Esophagus (tissue), 2 donors: ENCODE data around the gene KCNMA1. TPM values are rescaled to one million over a fixed set of nuclear protein-coding genes. Genes with fewer than 3 reads are reported as not detected.
"Not testable (repeated sequence)": the region's sequence is repeated elsewhere in the genome, so short reads cannot be mapped to it uniquely, and the experiment has no call there.

Source experiments
- H3K27ac ChIP-seq, 2 donors: one replicate each; pipeline ENCODE4 v1.5.1; 2013; ENCODE audit warnings: low read depth in 2 of 2, mild to moderate bottlenecking in 2 of 2, inconsistent platforms in 1 of 2, low read length in 1 of 2, moderate library complexity in 1 of 2
- H3K27me3 ChIP-seq, 2 donors: one replicate each; pipeline ENCODE4 v1.6.1; 2013; ENCODE audit warnings: low read length in 2 of 2, control low read depth in 1 of 2, mild to moderate bottlenecking in 1 of 2; ENCODE audit not compliant: insufficient read depth in 2 of 2, control insufficient read depth in 1 of 2
- H3K36me3 ChIP-seq, 2 donors: one replicate each; pipeline ENCODE4 v1.6.1; 2013; ENCODE audit warnings: low read length in 1 of 2; ENCODE audit not compliant: control insufficient read depth in 2 of 2, insufficient read depth in 2 of 2
- H3K4me1 ChIP-seq, 2 donors: one replicate each; pipeline ENCODE4 v1.6.1; 2013; ENCODE audit warnings: low read length in 1 of 2; ENCODE audit not compliant: control insufficient read depth in 2 of 2, insufficient read depth in 2 of 2
- H3K4me3 ChIP-seq, 2 donors: one replicate each; pipeline ENCODE4 v1.5.1; 2013; ENCODE audit warnings: low read length in 2 of 2, mild to moderate bottlenecking in 2 of 2, low read depth in 1 of 2, moderate library complexity in 1 of 2
- H3K9me3 ChIP-seq, 2 donors: one replicate each; pipeline ENCODE4 v1.6.1; 2013; ENCODE audit warnings: mild to moderate bottlenecking in 2 of 2, low read depth in 1 of 2, low read length in 1 of 2, moderate library complexity in 1 of 2; ENCODE audit not compliant: control insufficient read depth in 2 of 2, insufficient read depth in 1 of 2
- WGBS, 2 donors: extraction: QIAGEN DNeasy Blood & Tissue Kit; methylation state at CpG; one replicate each; pipeline ENCODE4 v1.1.7; 2013; 5-methylcytosine and 5-hydroxymethylcytosine counted together
- polyA plus RNA-seq, 2 donors: library from polyadenylated mRNA; stranded (reverse); fragments of 200-250 nt; gene quantifications; one replicate each; pipeline ENCODE4 v1.2.3, GENCODE V29; 2013
- donor health status: healthy with polysubstance abuse.
- donor health status: Bipolar disorder and iron deficiency.

Gene KCNMA1
- polyA plus RNA-seq, 2 donors, result 8.4 to 11.2 TPM

- H3K27ac ChIP-seq, result no peak overlapping the region
- H3K4me1 ChIP-seq, result peaks cover 7 to 10% of the 10 kb centered on the region in 2 donors
- H3K36me3 ChIP-seq, result no peaks in the 10 kb centered on the region
- no peak overlapping the region for H3K4me3 ChIP-seq
- no peaks in the 10 kb centered on the region for H3K27me3 ChIP-seq
- no peaks in the 10 kb centered on the region for H3K9me3 ChIP-seq
- 97 to 100% methylated on average over 2 of the region's 2 CpGs for WGBS, 2 donors
Observed at GRCh38 chr10:77527839-77528238, 109.8 kb downstream of the KCNMA1 start.

DNA sequence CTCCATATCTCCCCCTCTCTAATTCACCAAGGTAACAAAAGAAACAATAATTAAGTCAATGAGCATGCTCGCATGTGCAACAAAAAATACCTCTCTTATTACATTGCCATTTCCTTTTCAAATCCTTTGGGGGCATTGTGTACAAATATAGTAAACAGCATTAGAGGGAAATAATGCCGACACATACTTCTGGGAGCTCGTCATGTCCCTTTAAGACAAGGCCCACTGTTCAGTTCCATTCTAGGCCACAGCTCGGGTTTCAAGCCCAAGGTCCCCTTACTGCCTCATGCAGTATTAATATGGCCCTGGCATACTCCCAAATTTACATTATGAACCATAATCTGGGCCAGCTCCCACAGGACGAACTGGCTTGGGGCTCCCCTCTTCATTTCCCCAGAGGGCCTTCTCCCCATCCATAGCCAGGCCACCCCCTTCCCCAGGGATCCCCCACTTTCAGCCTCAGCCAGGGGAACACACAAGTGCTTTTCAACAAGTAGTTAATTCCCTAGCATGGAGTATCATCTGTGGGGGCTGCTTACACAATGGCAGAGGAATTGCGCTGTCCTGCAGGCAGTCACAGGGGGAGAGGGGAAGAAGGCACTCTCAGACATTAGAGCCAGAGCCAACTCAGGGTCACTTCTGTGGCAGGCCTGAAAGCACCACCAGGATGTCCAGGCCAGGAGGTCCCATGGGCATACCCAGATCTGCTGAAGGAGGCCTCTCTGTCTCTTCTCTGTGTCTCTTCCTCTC lies 110.6 kb downstream of the KCNMA1 start:
- Histone ChIP-seq H3K27me3 (no peaks in the 10 kb centered on the region), H3K4me1 (peaks cover 7 to 10% of the 10 kb centered on the region in 2 donors), H3K27ac (no peak overlapping the region), H3K9me3 (no peaks in the 10 kb centered on the region), H3K36me3 (no peaks in the 10 kb centered on the region), H3K4me3 (no peak overlapping the region)
- WGBS, 2 donors, result 63 to 67% methylated on average over 6 of the region's 6 CpGs

DNA sequence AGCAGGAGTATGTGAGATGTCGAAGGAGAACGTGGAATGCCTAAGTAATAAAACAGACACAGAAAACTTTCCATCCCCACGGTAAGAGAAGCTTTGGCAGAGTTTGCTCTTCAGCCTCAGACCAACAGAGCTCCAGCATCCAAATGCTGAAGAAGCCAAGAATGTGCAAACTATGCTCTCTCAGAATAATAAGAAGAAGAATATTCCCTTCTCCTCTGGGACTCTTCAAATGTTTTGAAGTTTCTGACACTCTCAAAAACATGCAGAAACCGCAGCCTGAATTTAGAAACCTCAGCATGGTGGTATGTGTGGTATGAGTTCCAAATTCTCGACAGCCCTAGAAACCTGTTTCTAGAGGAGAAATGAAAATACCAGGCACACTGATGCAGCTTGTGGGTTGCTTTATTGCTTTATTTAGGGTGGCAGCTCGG lies 113.3 kb downstream of the KCNMA1 start:
- H3K27ac ChIP-seq, result peak overlapping the region in 1 of 2 donors; percentile 13
- H3K4me3 ChIP-seq, result no peak overlapping the region
- WGBS, 2 donors, result 57 to 59% methylated on average over 6 of the region's 6 CpGs
- H3K4me1 ChIP-seq, result peaks cover 0 to 3% of the 10 kb centered on the region in 2 donors
- no peaks in the 10 kb centered on the region for H3K36me3 ChIP-seq
- no peaks in the 10 kb centered on the region for H3K27me3 ChIP-seq
- H3K9me3 ChIP-seq, result no peaks in the 10 kb centered on the region

- 83 to 85% methylated on average over 4 of the region's 4 CpGs for WGBS, 2 donors
- peaks cover 0 to 3% of the 10 kb centered on the region in 2 donors for H3K4me1 ChIP-seq
- no peak overlapping the region for H3K27ac ChIP-seq
Observed at GRCh38 chr10:77522268-77522809, 115.3 kb downstream of the KCNMA1 start.

GRCh38 chr10:77520995-77521394 lies 116.6 kb downstream of the KCNMA1 start:
- Histone ChIP-seq H3K27ac (no peak overlapping the region), H3K27me3 (no peaks in the 10 kb centered on the region), H3K9me3 (no peaks in the 10 kb centered on the region), H3K4me3 (no peak overlapping the region), H3K36me3 (no peaks in the 10 kb centered on the region), H3K4me1 (no peaks in the 10 kb centered on the region)
- 82 to 86% methylated on average over 2 of the region's 2 CpGs for WGBS, 2 donors

More at GRCh38 chr10:77522268-77522809, 115.3 kb downstream of the KCNMA1 start:
- H3K36me3 ChIP-seq, result no peaks in the 10 kb centered on the region
- H3K9me3 ChIP-seq, result no peaks in the 10 kb centered on the region
- H3K4me3 ChIP-seq, result no peak overlapping the region
- H3K27me3 ChIP-seq, result no peaks in the 10 kb centered on the region

- Histone ChIP-seq H3K27me3 (no peaks in the 10 kb centered on the region), H3K36me3 (no peaks in the 10 kb centered on the region), H3K4me1 (no peaks in the 10 kb centered on the region), H3K9me3 (no peaks in the 10 kb centered on the region), H3K27ac (no peak overlapping the region), H3K4me3 (no peak overlapping the region)
- 69 to 75% methylated on average over 1 of the region's 1 CpG for WGBS, 2 donors
Observed at GRCh38 chr10:77520290-77520689, 117.3 kb downstream of the KCNMA1 start.

DNA sequence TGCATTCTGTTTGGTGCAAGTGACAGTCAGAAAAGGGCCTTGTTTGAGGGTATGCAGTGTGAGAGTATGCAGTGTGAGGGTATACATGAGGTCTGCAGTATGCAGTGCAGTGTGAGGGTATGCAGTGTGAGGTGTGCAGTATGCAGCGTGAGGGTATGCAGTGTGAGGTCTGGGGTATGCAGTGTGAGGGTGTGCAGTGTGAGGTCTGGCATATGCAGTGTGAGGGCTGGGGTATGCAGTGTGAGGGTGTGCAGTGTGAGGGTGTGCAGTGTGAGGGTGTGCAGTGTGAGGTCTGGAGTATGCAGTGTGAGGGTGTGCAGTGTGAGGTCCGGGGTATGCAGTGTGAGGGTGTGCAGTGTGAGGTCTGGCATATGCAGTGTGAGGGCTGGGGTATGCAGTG lies 117.8 kb downstream of the KCNMA1 start:
- H3K27ac ChIP-seq, result not testable (repeated sequence)
- WGBS, 2 donors, result 83 to 85% methylated on average over 2 of the region's 2 CpGs

GRCh38 chr10:77518910-77519274 lies 118.7 kb downstream of the KCNMA1 start:
- Histone ChIP-seq H3K27ac (no peak overlapping the region), H3K4me3 (no peak overlapping the region), H3K4me1 (peaks cover 2 to 3% of the 10 kb centered on the region in 2 donors), H3K27me3 (no peaks in the 10 kb centered on the region), H3K9me3 (no peaks in the 10 kb centered on the region), H3K36me3 (no peaks in the 10 kb centered on the region)
- 89 to 91% methylated on average over 6 of the region's 6 CpGs for WGBS, 2 donors

More for the DNA sequence above, 117.8 kb downstream of the KCNMA1 start:
- H3K27me3 ChIP-seq, H3K9me3 ChIP-seq, H3K36me3 ChIP-seq, H3K4me1 ChIP-seq, H3K4me3 ChIP-seq: not testable (repeated sequence)

DNA sequence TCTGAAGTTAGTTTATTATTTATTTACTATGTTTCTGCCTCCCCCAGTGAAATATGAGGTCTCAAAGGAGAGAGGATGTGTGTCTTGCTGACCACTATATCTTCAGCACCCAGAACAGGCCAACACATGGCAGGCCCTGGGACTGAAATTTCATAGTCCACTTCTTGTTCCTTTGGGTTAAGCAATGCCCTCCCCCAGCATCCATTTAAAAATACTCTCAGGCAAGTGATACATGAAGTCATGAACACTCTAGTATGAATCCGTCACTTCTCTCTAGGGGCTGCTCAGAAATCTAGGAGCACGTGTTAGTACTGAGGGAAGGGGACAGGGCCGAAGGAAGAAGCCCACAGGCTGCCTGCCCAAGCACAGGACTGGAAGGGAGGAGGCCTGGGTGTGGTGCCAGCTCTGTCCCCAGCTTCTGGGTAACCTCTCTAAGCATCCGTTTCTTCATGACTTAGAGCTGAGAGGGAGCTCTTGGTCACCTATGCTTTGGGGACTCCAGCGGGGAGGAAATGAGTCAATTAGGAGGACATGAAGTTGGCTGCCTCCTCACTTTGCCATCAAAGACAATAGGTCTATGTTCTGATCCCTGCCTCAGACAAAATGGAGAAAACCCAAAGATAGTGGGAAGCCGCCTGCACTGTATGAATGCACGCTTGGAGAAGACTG lies 119.2 kb downstream of the KCNMA1 start:
- peaks cover 4 to 7% of the 10 kb centered on the region in 2 donors for H3K4me1 ChIP-seq
- no peaks in the 10 kb centered on the region for H3K9me3 ChIP-seq
- no peak overlapping the region for H3K4me3 ChIP-seq
- no peak overlapping the region for H3K27ac ChIP-seq
- H3K36me3 ChIP-seq, result no peaks in the 10 kb centered on the region
- 86 to 87% methylated on average over 7 of the region's 7 CpGs for WGBS, 2 donors
- H3K27me3 ChIP-seq, result no peaks in the 10 kb centered on the region
